IPS DF 4.7 (cell line): ENCODE measurements around the gene WWC2.

ENCODE experiments used
- DNase-seq: peaks from one replicate; pipeline ENCODE4 v3.0.0-alpha.2; 2013; ENCODE audit warnings: low spot score; ENCODE audit errors: extremely low read depth

Gene WWC2

GRCh38 chr4:183327827-183328226 is 228.8 kb downstream of the WWC2 start:
- DNase-seq = no peak

- DNase-seq = no peak
These were observed 229.8 kb downstream of the WWC2 start for GRCh38 chr4:183328832-183329231.

- no peak for DNase-seq
These were observed 230.2 kb downstream of the WWC2 start for GRCh38 chr4:183329244-183329643.

- no peak for DNase-seq
These were observed 231.1 kb downstream of the WWC2 start for GRCh38 chr4:183329954-183330742.

GRCh38 chr4:183330841-183331240 is 231.8 kb downstream of the WWC2 start:
- DNase-seq = no peak

DNA sequence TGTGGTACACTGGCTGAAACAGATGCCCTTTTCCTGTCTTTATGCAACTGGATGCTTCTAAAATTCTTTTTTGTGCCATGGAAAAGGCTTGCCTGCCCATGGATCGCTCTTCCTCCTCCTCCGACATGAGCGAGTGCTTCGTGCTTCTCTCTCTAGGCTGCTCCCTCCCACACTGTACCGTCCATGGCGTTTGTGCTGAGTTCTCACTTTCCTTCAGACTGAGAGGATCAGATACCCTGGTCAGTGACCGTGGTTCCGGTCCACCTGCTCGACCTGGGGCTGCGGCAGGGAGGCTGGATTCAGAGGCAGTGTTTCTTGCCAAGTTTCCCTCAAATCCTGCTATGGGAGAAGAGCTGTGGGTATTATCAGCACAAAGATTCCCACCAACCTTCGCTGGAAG is 233.4 kb downstream of the WWC2 start:
- DNase-seq = no peak

GRCh38 chr4:183333202-183333601 is 234.1 kb downstream of the WWC2 start:
- DNase-seq = no peak

DNA sequence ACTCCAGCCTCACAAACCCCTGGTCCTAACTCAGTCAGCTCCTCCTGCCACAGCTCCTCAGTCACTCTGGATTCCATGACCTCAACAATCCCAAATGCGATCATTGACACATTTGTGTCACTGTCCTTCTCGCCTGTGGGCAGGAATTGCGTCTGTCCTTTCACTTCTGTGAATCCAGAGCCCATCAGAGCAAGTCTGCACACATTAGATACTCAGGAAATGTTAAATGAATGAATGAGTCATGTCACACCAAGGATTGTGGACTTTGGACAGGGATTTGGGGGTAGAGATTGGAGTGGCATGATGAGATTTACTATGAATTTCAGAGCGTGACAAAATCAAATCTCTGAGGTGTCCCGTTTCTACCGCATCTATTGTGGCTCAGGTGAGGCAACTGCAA is 234.9 kb downstream of the WWC2 start:
- DNase-seq = no peak

DNA sequence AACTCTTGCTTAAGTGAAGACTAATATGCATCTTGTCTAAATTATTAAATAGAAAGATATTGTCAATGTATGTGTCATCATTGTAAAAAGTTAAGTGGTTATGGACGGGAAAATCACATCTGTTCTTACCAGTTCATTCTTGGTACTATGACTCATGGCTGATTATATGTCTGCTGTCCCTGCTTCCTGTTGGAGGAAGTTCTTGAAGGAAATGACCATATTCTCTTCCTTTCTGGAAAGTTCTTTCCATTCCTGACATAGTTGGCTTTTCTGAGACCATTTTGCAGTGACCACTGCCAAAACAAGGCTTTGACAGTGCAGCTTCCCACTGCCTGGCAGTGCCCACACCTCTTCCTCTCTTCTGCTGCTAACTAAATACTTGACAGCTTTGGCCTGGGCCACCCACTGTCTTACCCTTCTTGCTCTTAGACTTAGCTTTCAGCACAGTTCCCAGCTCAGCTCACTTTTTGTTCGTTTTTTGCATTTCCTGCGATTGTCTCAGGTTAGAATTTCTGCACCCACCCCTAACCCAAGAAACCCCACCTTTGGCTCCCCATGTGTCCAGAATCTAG is 236.4 kb downstream of the WWC2 start:
- DNase-seq = no peak

GRCh38 chr4:183337349-183337748 is 238.3 kb downstream of the WWC2 start:
- no peak for DNase-seq

- DNase-seq = no peak
These were observed 238.8 kb downstream of the WWC2 start for GRCh38 chr4:183337833-183338232.

- no peak for DNase-seq
These were observed 243.8 kb downstream of the WWC2 start for GRCh38 chr4:183342541-183343533.

DNA sequence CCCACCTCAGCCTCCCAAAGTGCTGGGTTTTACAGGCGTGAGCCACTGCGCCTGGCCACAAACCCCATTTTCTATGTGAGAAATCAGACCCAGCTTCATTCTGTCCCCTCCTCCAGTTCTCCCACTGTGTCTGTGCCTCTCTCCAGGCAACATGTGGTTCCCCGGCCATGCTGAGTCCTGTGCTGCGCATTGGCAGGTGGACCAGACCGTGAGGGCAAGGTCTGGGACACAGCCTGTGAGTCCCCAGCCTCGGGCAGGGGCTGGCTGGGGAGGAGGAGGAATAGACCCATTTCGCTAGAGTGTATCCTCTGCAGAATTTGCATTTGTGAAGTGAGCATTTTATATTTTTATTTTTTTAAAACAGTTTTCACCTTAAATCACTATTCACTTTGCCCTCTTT is 244.7 kb downstream of the WWC2 start:
- DNase-seq = no peak

DNA sequence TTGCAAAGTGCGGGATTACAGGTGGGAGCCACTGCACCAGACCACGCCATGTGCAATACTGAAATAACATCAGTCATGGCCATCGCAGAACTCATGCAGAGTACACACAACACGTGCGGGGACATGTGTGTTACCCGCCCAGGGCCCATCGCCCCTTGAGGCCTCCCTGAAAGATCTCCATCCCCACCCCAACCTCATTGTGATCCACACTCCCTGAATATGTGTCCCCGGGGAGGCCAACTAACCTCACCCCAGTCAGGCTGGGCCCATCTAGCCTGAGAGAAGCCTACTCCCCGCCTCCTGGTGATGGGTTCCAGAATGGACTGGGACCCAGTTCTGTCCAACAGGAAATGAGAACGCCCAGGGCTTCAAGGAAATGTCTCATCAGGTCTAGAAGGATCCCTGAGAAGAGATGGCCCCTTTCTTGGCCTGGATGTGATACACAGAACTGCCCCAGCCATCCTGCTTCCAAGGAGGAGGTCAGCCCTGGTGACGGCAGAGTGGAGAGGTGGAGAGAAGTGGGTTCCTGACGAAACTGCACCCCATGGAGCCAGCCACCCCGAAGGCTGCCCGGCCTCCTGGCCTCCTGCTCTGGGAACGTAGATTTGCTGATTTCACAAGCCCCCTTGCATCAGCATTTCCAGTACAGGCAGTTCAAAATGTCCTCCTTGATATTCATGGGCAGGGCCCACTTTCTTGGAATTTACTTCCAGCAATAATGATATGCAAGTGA is 245.6 kb downstream of the WWC2 start:
- DNase-seq = no peak

DNA sequence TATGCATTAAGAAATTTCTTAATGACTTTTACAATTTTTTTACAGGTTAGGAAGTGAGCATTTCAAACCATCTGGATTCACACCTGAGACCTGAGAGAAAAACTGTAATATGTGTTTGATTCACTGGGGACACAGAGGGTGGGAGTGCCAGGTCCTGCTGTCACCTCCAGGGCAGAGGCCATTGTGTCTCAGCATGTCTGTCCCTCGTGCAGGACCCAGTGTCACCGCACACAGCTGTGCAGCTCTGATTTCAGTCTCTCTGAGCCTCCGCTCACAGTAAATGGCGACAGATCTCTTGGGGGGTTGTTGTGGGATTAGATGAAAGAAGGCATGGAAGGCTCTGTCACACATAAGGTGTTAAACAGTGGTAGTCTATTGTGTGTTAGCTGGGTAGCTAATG is 246.2 kb downstream of the WWC2 start:
- DNase-seq = no peak

GRCh38 chr4:183347146-183347545 is 248.1 kb downstream of the WWC2 start:
- no peak for DNase-seq

DNA sequence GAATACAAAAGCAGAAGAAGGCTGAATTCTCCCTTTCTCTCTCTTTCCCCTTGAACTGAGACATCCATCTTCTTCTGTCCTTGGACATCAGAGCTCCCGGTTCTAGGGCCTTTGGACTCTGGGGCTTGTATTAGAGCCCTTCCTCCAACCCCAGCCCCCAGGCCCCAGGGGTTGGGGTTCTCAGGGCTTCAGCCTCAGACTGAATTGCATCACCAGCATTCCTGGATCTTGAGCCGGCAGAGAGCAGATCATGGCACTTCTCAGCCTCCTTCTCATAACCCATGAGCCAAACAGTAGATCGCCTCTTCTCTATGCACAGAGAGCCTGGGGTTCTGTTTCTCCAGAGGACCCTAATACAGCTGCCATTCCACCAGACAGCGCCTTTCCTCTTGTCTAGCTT is 248.5 kb downstream of the WWC2 start:
- no peak for DNase-seq

- no peak for DNase-seq
These were observed 249.1 kb downstream of the WWC2 start for GRCh38 chr4:183348136-183348535.

DNA sequence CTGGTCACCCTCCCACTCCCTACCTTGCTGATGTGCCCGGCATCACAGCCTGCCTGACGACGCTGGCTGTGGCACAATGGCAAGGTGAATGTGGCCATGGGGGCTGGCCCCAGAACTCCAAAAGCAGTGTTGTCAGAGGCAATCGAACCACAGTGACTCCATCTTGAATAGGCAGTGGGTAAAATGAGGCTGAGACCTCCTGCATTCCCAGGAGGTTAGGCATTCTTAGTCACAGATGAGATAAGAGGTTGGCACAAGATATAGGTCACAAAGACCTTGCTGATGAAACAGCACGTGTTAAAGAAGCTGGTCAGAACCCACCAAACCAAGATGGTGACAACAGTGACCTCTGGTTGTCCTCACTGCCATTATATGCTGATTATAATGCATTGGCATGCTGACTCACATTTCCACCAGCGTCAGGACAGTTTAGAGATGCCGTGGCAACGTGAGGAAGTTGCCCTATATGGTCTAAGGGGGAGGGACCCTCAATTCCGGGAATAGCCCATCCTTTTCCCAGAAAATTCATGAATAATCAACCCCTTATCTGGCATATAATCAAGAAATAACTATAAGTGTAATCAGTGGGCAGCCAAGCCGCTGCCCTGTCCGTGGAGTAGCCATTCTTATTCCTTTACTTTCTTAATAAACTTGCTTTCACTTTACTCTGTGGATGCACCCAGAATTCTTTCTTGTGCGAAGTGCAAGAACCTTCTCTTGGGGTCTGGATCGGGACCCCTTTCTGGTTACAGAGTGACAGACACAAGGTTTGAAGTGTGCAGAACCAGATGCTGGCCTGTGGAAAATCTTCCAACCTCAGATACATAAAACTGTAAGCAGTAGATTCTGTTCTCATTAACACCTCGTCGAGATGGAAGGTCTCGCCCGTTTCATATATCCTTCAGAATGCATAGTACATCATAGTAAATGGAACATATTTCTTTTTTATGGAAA is 249.9 kb downstream of the WWC2 start:
- DNase-seq = no peak

- DNase-seq = no peak
These were observed 250.6 kb downstream of the WWC2 start for GRCh38 chr4:183349673-183350072.
